OCI-LY7 (cell line): ENCODE measurements around the gene TMTC2.

ENCODE experiments used
- EZH2phosphoT487 ChIP-seq: fragments of 200-600 bp; sonication (generic); IDR thresholded peaks from 2 replicates; pipeline ENCODE4 v1.6.1; 2018; ENCODE audit warnings: low read depth, borderline replicate concordance, mild to moderate bottlenecking, mixed run types, antibody characterized with exemption, low read length, moderate library complexity, mixed read lengths
- TF ChIP-seq, protein P1 (sequence below): fragments of 200-600 bp; sonication (generic); conservative IDR thresholded peaks from 2 replicates; pipeline ENCODE4 v1.5.1; 2014; ENCODE audit warnings: mild to moderate bottlenecking, antibody characterized with exemption, low read length, moderate library complexity, mixed read lengths

- TF ChIP-seq, protein P1, sequence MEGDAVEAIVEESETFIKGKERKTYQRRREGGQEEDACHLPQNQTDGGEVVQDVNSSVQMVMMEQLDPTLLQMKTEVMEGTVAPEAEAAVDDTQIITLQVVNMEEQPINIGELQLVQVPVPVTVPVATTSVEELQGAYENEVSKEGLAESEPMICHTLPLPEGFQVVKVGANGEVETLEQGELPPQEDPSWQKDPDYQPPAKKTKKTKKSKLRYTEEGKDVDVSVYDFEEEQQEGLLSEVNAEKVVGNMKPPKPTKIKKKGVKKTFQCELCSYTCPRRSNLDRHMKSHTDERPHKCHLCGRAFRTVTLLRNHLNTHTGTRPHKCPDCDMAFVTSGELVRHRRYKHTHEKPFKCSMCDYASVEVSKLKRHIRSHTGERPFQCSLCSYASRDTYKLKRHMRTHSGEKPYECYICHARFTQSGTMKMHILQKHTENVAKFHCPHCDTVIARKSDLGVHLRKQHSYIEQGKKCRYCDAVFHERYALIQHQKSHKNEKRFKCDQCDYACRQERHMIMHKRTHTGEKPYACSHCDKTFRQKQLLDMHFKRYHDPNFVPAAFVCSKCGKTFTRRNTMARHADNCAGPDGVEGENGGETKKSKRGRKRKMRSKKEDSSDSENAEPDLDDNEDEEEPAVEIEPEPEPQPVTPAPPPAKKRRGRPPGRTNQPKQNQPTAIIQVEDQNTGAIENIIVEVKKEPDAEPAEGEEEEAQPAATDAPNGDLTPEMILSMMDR: no peak
- no peak for TF ChIP-seq EZH2phosphoT487
Observed at GRCh38 chr12:82857276-82857675, 170.6 kb downstream of the TMTC2 start.
